ENCODE results near the gene ARHGAP22.

ARHGAP22 gene

GRCh38 chr10:48508791-48509772, 95.8 kb downstream of the ARHGAP22 start:
- no peak overlapping the region for H3K4me3 ChIP-seq (ENCODE audit: low read depth, low read length)
- TF ChIP-seq, protein P1, sequence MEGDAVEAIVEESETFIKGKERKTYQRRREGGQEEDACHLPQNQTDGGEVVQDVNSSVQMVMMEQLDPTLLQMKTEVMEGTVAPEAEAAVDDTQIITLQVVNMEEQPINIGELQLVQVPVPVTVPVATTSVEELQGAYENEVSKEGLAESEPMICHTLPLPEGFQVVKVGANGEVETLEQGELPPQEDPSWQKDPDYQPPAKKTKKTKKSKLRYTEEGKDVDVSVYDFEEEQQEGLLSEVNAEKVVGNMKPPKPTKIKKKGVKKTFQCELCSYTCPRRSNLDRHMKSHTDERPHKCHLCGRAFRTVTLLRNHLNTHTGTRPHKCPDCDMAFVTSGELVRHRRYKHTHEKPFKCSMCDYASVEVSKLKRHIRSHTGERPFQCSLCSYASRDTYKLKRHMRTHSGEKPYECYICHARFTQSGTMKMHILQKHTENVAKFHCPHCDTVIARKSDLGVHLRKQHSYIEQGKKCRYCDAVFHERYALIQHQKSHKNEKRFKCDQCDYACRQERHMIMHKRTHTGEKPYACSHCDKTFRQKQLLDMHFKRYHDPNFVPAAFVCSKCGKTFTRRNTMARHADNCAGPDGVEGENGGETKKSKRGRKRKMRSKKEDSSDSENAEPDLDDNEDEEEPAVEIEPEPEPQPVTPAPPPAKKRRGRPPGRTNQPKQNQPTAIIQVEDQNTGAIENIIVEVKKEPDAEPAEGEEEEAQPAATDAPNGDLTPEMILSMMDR (IDR thresholded peaks at IDR 0.05; ENCODE audit: low read depth, low read length), result no peak

- TF ChIP-seq, protein P1 (IDR thresholded peaks at IDR 0.05; ENCODE audit: low read depth, low read length), result no peak
- no peak overlapping the region for H3K4me3 ChIP-seq (ENCODE audit: low read depth, low read length)
These were observed 96.7 kb downstream of the ARHGAP22 start for GRCh38 chr10:48507933-48508790.

- TF ChIP-seq, protein P1 (IDR thresholded peaks at IDR 0.05; ENCODE audit: low read depth, low read length), result no peak
- H3K4me3 ChIP-seq (ENCODE audit: low read depth, low read length), result no peak overlapping the region
These were observed 97.4 kb downstream of the ARHGAP22 start for GRCh38 chr10:48507494-48507893.

- no peak overlapping the region for H3K4me3 ChIP-seq (ENCODE audit: low read depth, low read length)
- TF ChIP-seq, protein P1 (IDR thresholded peaks at IDR 0.05; ENCODE audit: low read depth, low read length), result no peak; the same call in 1 of the 2 replicates
These were observed 98.5 kb downstream of the ARHGAP22 start for GRCh38 chr10:48506147-48506917.

- TF ChIP-seq, protein P1 (IDR thresholded peaks at IDR 0.05; ENCODE audit: low read depth, low read length), result no peak
- no peak overlapping the region for H3K4me3 ChIP-seq (ENCODE audit: low read depth, low read length)
These were observed 99.3 kb downstream of the ARHGAP22 start for GRCh38 chr10:48505394-48506112.

DNA sequence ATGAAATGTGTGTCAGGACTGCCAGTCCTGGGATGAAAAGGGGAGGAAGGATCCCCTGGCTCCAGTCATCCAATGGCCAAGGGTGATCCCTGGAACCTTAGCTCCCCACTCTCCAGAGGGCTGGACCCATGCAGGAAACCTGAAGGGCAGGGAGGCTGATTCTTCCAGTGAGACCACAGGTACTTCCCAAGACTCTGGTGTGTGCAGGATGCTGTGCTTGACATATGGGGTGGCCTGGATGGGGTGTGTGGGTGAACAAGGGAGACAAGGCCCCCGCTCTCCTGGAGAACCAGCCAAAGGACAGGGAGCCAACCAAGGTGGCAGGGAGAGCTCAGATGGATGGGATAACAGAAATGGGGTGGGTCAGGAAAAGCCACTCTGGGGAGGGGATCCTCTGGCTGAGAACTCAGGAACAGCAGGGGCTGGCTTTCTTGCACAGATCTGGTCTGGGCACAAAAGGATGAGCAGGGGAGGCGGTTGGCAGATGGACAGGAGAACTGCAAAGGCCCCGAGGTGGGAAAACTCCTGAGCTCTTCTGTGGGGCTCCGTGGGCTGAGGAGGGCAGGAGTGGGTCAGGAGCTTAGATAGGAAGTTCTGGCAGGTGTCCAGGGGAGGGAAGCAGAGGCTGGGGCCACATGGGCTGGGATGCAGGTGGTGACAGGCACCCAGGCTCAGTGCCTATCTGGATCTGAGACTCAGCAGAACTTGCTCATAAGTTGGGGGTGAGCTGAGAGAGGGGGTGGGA, 100.6 kb downstream of the ARHGAP22 start:
- H3K4me3 ChIP-seq (ENCODE audit: low read depth, low read length), result no peak overlapping the region
- TF ChIP-seq, protein P1 (IDR thresholded peaks at IDR 0.05; ENCODE audit: low read depth, low read length), result no peak
